GM12878 (cell line): ENCODE results near the gene FSHR. TPM values are rescaled to one million over a fixed set of nuclear protein-coding genes. Genes with fewer than 3 reads are reported as not detected.

Experiments used
- ATAC-seq: fragments of 200-7000 bp; cut with Tn5 transposase; 3 replicates; pipeline ENCODE4 v1.9.1; 2020; ENCODE audit warnings: mild to moderate bottlenecking, moderate library complexity
- BruUV-seq: library from RNA; stranded (reverse); fragments of 400-500 nt; replicated peaks from 2 replicates; lab custom pipeline; 2021; lab: Mats Ljungman, UMichigan
- CTCF ChIA-PET: fragments of 300-600 bp; sonication (Branson Sonifier 250); formaldehyde crosslinking; extraction: SDS; loops from one replicate; lab custom pipeline; 2021; ENCODE audit warnings: inconsistent platforms; lab: Yijun Ruan, JAX
- POLR2A ChIA-PET: fragments of 350-600 bp; formaldehyde crosslinking; extraction: SDS; loops from one replicate; lab custom pipeline; 2021; ENCODE audit warnings: inconsistent platforms; lab: Charles Lee
- RAD21 ChIA-PET: fragments of 300-600 bp; sonication (Branson Sonifier 250); formaldehyde crosslinking; loops from one replicate; lab custom pipeline; 2023; ENCODE audit warnings: antibody characterized with exemption; ENCODE audit not compliant: unreplicated experiment; lab: Charles Lee
- SMC1A ChIA-PET: fragments of 300-600 bp; sonication (Branson Sonifier 250); formaldehyde crosslinking; loops from one replicate; lab custom pipeline; 2023; ENCODE audit not compliant: unreplicated experiment, uncharacterized antibody; lab: Charles Lee
- DNase-seq: peaks from one replicate; pipeline ENCODE4 v3.0.0-alpha.2; 2011; ENCODE audit warnings: low read depth, low spot score
- FAIRE-seq: peaks from 3 replicates; lab custom pipeline; 2011; peaks lifted over from hg19 to GRCh38; lab: Jason Lieb, UNC
- H2AFZ ChIP-seq: 2 replicates; pipeline ENCODE4 v1.6.0; 2011; ENCODE audit warnings: low read depth, low read length, control low read depth; ENCODE audit not compliant: control insufficient read depth
- H3K27ac ChIP-seq: 2 replicates; pipeline ENCODE4 v1.5.1; 2011; ENCODE audit warnings: control low read depth; ENCODE audit not compliant: control insufficient read depth, insufficient read depth
- H3K27me3 ChIP-seq, 2 experiments: replicated peaks in 1 of 2; 2 replicates each; pipeline versions ENCODE4 v1.6.0 to v1.6.1; 2011; ENCODE audit warnings: low read length in 1 of 2; ENCODE audit not compliant: control insufficient read depth in 2 of 2, insufficient read depth in 2 of 2
- H3K36me3 ChIP-seq, 2 experiments: 2 replicates each; pipeline ENCODE4 v1.5.1; 2011; ENCODE audit warnings: low read length in 1 of 2; ENCODE audit not compliant: control insufficient read depth in 2 of 2, insufficient read depth in 2 of 2
- H3K4me1 ChIP-seq: 2 replicates; pipeline ENCODE4 v1.6.1; 2011; ENCODE audit warnings: mild to moderate bottlenecking, low read length, moderate library complexity, mixed read lengths; ENCODE audit not compliant: control insufficient read depth, insufficient read depth
- H3K4me2 ChIP-seq: 2 replicates; pipeline ENCODE4 v1.6.0; 2011; ENCODE audit warnings: control low read depth; ENCODE audit not compliant: control insufficient read depth, insufficient read depth
- H3K4me3 ChIP-seq: fragments of 200-600 bp; sonication (generic); 2 replicates; pipeline ENCODE4 v1.5.1; 2016
- H3K79me2 ChIP-seq: 2 replicates; pipeline ENCODE4 v1.6.0; 2011; ENCODE audit warnings: low read length; ENCODE audit not compliant: control insufficient read depth, insufficient read depth
- H3K9ac ChIP-seq: 2 replicates; pipeline ENCODE4 v1.8.0; 2011; ENCODE audit warnings: low read length, control low read depth, mixed read lengths; ENCODE audit not compliant: control insufficient read depth, insufficient read depth
- H3K9me3 ChIP-seq: replicated peaks from 3 replicates; pipeline ENCODE4 v1.5.1; 2011; ENCODE audit warnings: mild to moderate bottlenecking, low read length; ENCODE audit not compliant: control insufficient read depth, insufficient read depth
- H4K20me1 ChIP-seq: 2 replicates; pipeline ENCODE4 v1.6.0; 2011; ENCODE audit not compliant: control insufficient read depth, insufficient read depth
- BHLHE40 ChIP-seq, 2 experiments: fragments of 450-650 bp in 1 of 2; IDR thresholded peaks; 2 replicates each; pipeline ENCODE4 v1.6.1; 2011 to 2017; ENCODE audit warnings: low read depth in 2 of 2, borderline replicate concordance in 1 of 2, improper control_type of control experiment in 1 of 2, low read length in 1 of 2, mild to moderate bottlenecking in 1 of 2
- CBX5 ChIP-seq: sonication (generic); IDR thresholded peaks from 2 replicates; pipeline ENCODE4 v1.6.1; 2016; ENCODE audit warnings: low read depth, moderate library complexity, mild to moderate bottlenecking, inconsistent platforms
- FOXK2 ChIP-seq: fragments of 450-650 bp; IDR thresholded peaks from 2 replicates; pipeline ENCODE4 v1.6.1; 2017; ENCODE audit warnings: mild to moderate bottlenecking, moderate library complexity
- NFYB ChIP-seq: IDR thresholded peaks from 2 replicates; pipeline ENCODE4 v1.6.1; 2011; ENCODE audit warnings: low read depth, mild to moderate bottlenecking, low read length, improper control_type of control experiment, moderate library complexity; ENCODE audit not compliant: insufficient read depth
- RAD21 ChIP-seq: IDR thresholded peaks from 2 replicates; pipeline ENCODE4 v1.6.1; 2011; ENCODE audit warnings: mild to moderate bottlenecking, low read depth, low read length, moderate library complexity; ENCODE audit not compliant: insufficient read depth
- RB1 ChIP-seq: fragments of 450-650 bp; formaldehyde crosslinking; IDR thresholded peaks from 2 replicates; pipeline ENCODE4 v1.6.1; 2017; ENCODE audit warnings: mild to moderate bottlenecking, borderline replicate concordance
- SMAD5 ChIP-seq: IDR thresholded peaks from 2 replicates; pipeline ENCODE4 v1.6.1; 2016; ENCODE audit warnings: antibody characterized with exemption, low read depth
- SREBF1 ChIP-seq: IDR thresholded peaks from 2 replicates; pipeline ENCODE4 v1.6.1; 2012; ENCODE audit warnings: mild to moderate bottlenecking, low read length
- ZNF217 ChIP-seq: fragments of 450-650 bp; IDR thresholded peaks from 2 replicates; pipeline ENCODE4 v1.6.1; 2017; ENCODE audit warnings: antibody characterized with exemption, mild to moderate bottlenecking
- WGBS: methylation state at CpG from one replicate; pipeline ENCODE4 v1.1.6; 2016; ENCODE audit warnings: low lambda C conversion rate; ENCODE audit not compliant: insufficient replicate concordance, insufficient coverage; ENCODE audit errors: missing lambda C conversion rate; 5-methylcytosine and 5-hydroxymethylcytosine counted together
- in situ Hi-C: fragments of 300-500 bp; cut with MboI; formaldehyde crosslinking; loops from 9 replicates; pipeline ENCODE4 v1.14.3; 2018; ENCODE audit warnings: mixed read lengths
- intact Hi-C: fragments of 100-400 bp; cut with micrococcal nuclease; formaldehyde crosslinking; loops from one replicate; pipeline ENCODE4 v1.14.2; 2022; ENCODE audit not compliant: unreplicated experiment
- polyA plus RNA-seq, 11 experiments: library from polyadenylated mRNA; depleted of rRNA in 4 of 11; unstranded in 6 of 11; stranded (reverse) in 5 of 11; fragments of >200 nt; fragmentation: Nextera tagmentation in 4 of 11; fragmentation: Illumina TruSeq in 1 of 11; extraction: Ambion mirVana in 4 of 11; extraction: Trizol in 1 of 11; gene quantifications; 1 replicate in 1 of 11; 2 replicates in 10 of 11; pipeline versions ENCODE4 v1.2.1 to v1.2.3, GENCODE V29; 2011 to 2016; ENCODE audit warnings: inconsistent platforms in 2 of 11, missing spikeins in 2 of 11, low read depth in 1 of 11
- total RNA-seq, 4 experiments: library from RNA; depleted of rRNA in 3 of 4; stranded (reverse); fragments of >200 nt in 3 of 4; fragmentation: Illumina TruSeq in 1 of 4; extraction: Trizol in 1 of 4; gene quantifications; 2 replicates each; pipeline versions ENCODE4 v1.2.1 to v1.2.3, GENCODE V29; 2013 to 2021
- TF ChIP-seq, protein P1 (sequence below): fragments of 450-650 bp; formaldehyde crosslinking; IDR thresholded peaks from 2 replicates; pipeline ENCODE4 v1.4.0; 2020; ENCODE audit warnings: mild to moderate bottlenecking, moderate library complexity
- TF ChIP-seq, protein P2 (sequence below): fragments of 450-650 bp; IDR thresholded peaks from 2 replicates; pipeline ENCODE4 v1.6.1; 2016; ENCODE audit warnings: mild to moderate bottlenecking, moderate library complexity, borderline replicate concordance
- TF ChIP-seq, protein P3 (sequence below): fragments of 450-650 bp; IDR thresholded peaks from 2 replicates; pipeline ENCODE4 v1.6.1; 2017; ENCODE audit warnings: mild to moderate bottlenecking, moderate library complexity

The FSHR gene
- total and polyA plus RNA-seq, 10 of the 15 experiments (the other 5 are each of a cell fraction or from before 2014, with no cell fraction given) = not detected

DNA sequence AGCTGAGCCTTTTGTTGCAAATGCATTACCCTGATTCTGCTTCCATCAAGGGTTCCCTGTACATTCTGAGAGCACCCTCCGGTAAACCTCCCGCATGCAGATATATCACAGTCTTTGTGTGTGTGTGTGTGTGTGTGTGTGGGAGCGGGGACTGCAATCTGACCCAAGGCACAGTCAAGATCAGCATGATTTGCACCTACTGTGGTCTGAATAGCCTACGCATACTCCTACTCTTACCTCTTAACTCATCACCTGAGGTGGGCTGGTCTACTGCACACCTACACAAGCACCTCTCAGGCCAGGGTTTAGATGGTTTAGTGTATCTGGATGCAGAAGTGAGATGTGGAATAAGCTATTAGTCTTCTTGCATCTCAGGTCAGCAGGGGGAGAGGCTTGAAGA is 174.6 kb downstream of the FSHR start:
- Histone ChIP-seq H2AFZ (no peak overlapping the region), H3K4me3 (no peak overlapping the region), H3K9me3 (no peaks in the 10 kb centered on the region), H3K4me2 (no peak overlapping the region), H3K27me3 (no peaks in the 10 kb centered on the region), H3K36me3 (no peaks in the 10 kb centered on the region), H3K27ac (no peak overlapping the region), H3K9ac (no peak overlapping the region), H3K79me2 (no peaks in the 10 kb centered on the region), H3K4me1 (no peaks in the 10 kb centered on the region), H4K20me1 (no peaks in the 10 kb centered on the region)
- ChIA-PET RAD21 (no interaction called here), CTCF (no interaction called here), POLR2A (no interaction called here), SMC1A (no interaction called here)
- BruUV-seq = no TSS peak
- FAIRE-seq (no peak), ATAC-seq (no peak), DNase-seq (no peak)
- intact Hi-C loops = no loop called here
- in situ Hi-C loops = no loop called here
- 72% methylated on average over 4 of the region's 4 CpGs for WGBS
- TF ChIP-seq FOXK2 (no peak), SREBF1 (no peak), SMAD5 (no peak), BHLHE40 (IDR thresholded peaks at IDR 0.05; ENCODE audit: borderline replicate concordance in 1 of 2, low read depth in 2 of 2, low read length in 1 of 2) (no peak), RB1 (no peak), ZNF217 (no peak), RAD21 (no peak), CBX5 (no peak), NFYB (no peak)
- TF ChIP-seq, protein P1, sequence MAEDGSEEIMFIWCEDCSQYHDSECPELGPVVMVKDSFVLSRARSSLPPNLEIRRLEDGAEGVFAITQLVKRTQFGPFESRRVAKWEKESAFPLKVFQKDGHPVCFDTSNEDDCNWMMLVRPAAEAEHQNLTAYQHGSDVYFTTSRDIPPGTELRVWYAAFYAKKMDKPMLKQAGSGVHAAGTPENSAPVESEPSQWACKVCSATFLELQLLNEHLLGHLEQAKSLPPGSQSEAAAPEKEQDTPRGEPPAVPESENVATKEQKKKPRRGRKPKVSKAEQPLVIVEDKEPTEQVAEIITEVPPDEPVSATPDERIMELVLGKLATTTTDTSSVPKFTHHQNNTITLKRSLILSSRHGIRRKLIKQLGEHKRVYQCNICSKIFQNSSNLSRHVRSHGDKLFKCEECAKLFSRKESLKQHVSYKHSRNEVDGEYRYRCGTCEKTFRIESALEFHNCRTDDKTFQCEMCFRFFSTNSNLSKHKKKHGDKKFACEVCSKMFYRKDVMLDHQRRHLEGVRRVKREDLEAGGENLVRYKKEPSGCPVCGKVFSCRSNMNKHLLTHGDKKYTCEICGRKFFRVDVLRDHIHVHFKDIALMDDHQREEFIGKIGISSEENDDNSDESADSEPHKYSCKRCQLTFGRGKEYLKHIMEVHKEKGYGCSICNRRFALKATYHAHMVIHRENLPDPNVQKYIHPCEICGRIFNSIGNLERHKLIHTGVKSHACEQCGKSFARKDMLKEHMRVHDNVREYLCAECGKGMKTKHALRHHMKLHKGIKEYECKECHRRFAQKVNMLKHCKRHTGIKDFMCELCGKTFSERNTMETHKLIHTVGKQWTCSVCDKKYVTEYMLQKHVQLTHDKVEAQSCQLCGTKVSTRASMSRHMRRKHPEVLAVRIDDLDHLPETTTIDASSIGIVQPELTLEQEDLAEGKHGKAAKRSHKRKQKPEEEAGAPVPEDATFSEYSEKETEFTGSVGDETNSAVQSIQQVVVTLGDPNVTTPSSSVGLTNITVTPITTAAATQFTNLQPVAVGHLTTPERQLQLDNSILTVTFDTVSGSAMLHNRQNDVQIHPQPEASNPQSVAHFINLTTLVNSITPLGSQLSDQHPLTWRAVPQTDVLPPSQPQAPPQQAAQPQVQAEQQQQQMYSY = no peak
- TF ChIP-seq, protein P2, sequence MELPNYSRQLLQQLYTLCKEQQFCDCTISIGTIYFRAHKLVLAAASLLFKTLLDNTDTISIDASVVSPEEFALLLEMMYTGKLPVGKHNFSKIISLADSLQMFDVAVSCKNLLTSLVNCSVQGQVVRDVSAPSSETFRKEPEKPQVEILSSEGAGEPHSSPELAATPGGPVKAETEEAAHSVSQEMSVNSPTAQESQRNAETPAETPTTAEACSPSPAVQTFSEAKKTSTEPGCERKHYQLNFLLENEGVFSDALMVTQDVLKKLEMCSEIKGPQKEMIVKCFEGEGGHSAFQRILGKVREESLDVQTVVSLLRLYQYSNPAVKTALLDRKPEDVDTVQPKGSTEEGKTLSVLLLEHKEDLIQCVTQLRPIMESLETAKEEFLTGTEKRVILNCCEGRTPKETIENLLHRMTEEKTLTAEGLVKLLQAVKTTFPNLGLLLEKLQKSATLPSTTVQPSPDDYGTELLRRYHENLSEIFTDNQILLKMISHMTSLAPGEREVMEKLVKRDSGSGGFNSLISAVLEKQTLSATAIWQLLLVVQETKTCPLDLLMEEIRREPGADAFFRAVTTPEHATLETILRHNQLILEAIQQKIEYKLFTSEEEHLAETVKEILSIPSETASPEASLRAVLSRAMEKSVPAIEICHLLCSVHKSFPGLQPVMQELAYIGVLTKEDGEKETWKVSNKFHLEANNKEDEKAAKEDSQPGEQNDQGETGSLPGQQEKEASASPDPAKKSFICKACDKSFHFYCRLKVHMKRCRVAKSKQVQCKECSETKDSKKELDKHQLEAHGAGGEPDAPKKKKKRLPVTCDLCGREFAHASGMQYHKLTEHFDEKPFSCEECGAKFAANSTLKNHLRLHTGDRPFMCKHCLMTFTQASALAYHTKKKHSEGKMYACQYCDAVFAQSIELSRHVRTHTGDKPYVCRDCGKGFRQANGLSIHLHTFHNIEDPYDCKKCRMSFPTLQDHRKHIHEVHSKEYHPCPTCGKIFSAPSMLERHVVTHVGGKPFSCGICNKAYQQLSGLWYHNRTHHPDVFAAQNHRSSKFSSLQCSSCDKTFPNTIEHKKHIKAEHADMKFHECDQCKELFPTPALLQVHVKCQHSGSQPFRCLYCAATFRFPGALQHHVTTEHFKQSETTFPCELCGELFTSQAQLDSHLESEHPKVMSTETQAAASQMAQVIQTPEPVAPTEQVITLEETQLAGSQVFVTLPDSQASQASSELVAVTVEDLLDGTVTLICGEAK = no peak
- TF ChIP-seq, protein P3, sequence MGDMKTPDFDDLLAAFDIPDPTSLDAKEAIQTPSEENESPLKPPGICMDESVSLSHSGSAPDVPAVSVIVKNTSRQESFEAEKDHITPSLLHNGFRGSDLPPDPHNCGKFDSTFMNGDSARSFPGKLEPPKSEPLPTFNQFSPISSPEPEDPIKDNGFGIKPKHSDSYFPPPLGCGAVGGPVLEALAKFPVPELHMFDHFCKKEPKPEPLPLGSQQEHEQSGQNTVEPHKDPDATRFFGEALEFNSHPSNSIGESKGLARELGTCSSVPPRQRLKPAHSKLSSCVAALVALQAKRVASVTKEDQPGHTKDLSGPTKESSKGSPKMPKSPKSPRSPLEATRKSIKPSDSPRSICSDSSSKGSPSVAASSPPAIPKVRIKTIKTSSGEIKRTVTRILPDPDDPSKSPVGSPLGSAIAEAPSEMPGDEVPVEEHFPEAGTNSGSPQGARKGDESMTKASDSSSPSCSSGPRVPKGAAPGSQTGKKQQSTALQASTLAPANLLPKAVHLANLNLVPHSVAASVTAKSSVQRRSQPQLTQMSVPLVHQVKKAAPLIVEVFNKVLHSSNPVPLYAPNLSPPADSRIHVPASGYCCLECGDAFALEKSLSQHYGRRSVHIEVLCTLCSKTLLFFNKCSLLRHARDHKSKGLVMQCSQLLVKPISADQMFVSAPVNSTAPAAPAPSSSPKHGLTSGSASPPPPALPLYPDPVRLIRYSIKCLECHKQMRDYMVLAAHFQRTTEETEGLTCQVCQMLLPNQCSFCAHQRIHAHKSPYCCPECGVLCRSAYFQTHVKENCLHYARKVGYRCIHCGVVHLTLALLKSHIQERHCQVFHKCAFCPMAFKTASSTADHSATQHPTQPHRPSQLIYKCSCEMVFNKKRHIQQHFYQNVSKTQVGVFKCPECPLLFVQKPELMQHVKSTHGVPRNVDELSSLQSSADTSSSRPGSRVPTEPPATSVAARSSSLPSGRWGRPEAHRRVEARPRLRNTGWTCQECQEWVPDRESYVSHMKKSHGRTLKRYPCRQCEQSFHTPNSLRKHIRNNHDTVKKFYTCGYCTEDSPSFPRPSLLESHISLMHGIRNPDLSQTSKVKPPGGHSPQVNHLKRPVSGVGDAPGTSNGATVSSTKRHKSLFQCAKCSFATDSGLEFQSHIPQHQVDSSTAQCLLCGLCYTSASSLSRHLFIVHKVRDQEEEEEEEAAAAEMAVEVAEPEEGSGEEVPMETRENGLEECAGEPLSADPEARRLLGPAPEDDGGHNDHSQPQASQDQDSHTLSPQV = no peak
